ENCODE results near the gene WHRN.

Gene WHRN

DNA sequence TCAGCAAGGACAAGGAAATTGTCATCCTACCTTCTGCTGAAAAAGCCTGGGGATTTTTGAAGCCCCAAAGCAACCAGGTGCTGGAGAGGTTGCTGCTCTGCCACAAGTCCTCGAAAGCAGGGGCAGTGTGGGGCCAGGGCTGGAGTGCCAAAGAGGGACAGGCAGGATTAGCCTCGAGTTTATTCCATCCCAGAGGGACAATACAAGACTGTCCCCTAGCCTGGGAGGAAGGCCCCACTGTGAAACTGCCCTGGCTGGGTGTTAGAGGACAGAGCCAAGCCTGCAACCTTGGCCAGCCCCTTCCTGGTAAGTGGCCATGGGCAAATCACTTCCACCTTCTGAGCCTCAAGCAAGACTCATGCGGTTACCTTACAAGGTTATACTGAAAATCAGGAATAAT, 55.1 kb downstream of the WHRN start:
- no peak for DNase-seq (ENCODE audit: low read depth in 2 of 2)

DNA sequence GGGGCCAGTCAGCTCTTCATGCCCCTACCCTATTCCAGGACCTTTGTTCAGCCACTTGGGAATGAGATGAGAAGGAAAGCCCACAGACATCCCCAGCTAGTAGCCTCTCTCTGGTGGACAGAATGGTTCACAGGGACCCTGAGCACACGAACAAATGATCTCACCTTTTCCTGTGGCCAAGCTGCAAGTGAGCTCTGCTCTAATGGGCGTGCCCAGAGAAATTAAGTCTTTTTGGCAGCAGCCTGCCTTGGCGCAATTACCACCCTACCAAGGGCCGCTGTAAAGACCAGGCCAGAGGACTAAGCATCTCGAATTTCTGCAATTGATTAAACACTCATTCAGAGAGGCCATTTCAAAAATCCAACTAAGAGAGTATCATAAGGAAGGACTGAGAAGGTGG, 56.0 kb downstream of the WHRN start:
- no peak for DNase-seq (ENCODE audit: low read depth in 2 of 2)

DNA sequence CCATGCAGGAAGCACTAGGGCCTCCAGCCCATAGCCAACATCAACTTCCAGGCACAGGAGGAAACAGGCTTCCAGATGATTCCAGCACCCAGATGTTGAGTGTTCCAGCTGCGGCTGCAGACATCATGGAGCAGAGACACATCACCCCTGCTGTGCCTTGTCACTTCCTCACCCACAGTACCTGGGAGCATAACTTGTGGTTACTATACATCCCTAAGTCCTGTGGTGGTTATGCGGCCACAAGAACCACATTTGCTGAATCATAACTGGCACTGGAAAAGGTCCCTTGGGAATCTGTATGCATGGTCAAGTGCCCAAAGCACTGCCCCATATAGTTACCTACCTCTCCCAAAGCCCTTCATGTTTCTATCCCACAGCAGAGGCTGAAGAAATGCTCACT, 56.6 kb downstream of the WHRN start:
- DNase-seq (ENCODE audit: low read depth in 2 of 2) = no peak

- no peak for DNase-seq (ENCODE audit: low read depth in 2 of 2)
Observed at GRCh38 chr9:114446672-114447450, 58.4 kb downstream of the WHRN start.

GRCh38 chr9:114446036-114446435, 59.2 kb downstream of the WHRN start:
- no peak for DNase-seq (ENCODE audit: low read depth in 2 of 2)

GRCh38 chr9:114445616-114446015, 59.7 kb downstream of the WHRN start:
- DNase-seq (ENCODE audit: low read depth in 2 of 2) = no peak

DNA sequence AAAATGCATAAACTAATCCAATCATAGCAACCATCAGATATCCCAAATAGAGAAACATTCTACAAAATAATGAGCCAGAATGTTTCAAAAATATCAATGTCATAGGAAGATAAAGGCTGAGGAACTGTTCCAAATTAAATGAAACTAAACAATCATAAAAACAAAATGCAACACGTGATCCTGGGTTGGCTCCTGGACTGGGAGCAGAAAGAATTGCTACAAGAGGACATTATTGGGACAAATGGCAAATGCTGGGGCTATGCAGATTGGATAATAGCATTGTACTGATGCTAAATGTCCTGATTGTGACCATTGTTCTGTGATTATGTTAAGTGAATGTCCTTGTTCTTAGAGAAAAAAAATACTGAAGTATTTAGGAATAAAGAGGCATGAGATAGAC, 63.3 kb downstream of the WHRN start:
- no peak for DNase-seq (ENCODE audit: low read depth in 2 of 2)

- DNase-seq (ENCODE audit: low read depth in 2 of 2) = no peak
Observed at GRCh38 chr9:114437401-114437893, 67.8 kb downstream of the WHRN start.

- DNase-seq (ENCODE audit: low read depth in 2 of 2) = no peak
Observed at GRCh38 chr9:114434878-114435311, 70.4 kb downstream of the WHRN start.

DNA sequence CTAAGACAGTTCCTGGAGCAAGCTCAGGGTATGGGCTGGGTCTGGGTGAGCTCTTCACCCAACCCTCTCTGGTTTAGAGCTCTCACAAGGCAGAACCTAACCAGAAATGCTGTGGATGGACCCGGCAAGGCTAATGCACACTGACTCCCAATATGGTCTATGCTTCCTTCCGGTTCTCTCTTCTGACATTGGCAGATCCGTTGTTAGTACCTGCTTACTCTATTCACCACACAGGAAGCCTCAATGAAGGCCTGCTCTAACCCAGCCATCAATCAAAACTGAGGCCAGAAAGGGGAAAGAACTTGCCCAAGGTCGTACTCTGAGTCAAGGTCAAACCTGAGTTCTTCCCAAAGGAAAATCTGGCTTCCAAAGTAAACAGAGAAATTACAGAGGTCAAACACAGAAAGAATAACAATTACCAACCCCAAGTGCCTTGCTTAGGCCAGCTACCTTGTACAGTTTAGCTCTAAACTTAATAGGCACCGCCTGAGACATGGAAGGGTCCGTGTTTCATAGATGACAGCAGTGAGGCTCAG, 71.5 kb downstream of the WHRN start:
- DNase-seq (ENCODE audit: low read depth in 2 of 2) = no peak

DNA sequence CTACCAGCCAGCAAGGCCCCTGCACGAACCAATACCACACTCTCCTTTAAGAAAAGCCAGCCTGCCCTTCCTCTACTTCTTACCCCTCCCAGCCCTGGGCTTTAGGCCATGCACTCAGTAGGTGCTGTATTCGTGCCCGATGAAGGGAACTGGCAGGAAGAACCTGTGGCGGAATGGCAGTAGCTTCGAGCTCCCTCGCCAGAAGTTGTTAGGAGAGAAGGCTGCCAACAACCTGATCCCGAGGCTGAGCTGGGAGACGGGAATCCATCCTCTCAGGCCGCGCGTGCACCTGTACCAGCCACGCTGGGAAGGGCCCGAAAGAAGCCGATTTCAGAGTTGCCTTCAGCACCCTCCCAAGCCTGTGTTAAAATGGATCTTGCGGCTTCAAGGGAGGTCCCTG, 72.2 kb downstream of the WHRN start:
- DNase-seq (ENCODE audit: low read depth in 2 of 2) = no peak

DNA sequence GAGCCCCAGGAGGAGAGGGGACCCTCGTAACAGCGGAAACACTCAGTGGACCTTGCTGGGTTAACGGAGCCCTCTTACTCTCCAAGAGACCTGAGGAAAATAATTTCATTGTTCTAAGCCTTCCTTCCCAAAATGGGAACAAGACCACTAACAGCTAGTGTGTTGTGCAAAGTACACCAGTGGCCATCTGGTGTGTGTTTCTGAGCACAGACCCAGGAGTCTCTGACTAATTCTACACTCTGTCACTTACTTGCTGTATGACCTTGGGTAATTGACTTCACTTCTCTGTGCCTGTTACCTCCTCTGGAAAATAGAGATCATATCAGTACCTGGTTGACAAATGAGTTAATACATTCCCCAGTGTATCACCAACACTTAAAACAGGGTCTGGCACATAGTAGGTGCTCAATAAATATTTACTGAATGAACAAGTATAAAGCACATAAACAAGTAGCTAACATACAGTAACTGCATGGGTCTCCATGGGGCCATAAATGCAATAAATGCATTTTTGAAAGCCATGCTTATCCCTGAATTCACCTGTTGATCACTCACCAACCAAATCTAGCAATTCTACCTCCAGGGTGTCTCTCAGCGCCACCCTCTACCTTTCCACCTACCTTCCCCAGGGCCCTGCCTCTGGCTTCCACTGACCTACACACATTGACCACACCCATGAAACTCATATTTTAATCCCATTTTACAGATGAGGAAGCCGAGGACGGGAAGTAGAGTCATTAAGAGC, 72.8 kb downstream of the WHRN start:
- DNase-seq (ENCODE audit: low read depth in 2 of 2) = no peak

DNA sequence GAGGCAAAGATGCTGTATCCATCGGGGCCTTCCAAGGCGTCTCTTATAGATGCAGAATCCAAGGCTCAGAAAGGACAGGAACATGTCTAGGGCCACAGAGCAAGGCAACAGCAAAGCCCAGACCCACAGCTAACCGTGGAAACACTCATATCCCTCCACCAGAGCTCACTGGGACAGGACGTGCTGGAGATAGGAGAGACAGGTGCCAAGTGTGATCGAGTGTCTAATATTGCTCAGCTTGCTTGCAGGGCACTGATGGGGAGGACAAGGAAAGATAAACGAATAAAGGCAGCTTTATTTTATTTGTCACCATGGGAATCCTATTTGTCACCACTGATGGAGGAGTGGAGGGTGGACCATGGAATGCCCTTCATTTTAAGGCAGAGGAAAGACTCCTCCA, 73.5 kb downstream of the WHRN start:
- no peak for DNase-seq (ENCODE audit: low read depth in 2 of 2)

DNA sequence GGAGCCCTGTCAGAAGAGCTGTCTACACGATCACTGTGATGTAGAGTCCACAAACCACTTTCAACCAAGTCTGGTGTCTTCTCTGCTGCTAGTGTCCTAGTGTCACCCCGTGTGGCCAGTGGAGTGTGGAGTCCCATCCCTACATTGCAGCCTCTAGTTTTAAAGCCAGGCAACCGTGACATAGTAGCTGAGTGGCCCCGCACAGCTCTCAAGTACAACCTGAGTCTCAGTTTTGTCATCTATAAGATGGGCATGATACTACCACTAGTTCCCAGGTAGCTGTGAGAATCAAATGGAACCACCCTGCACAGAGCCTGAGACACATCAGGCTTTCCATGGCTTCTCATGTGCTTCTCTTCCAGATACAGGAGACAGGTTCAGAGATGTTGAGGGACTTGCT, 74.3 kb downstream of the WHRN start:
- DNase-seq (ENCODE audit: low read depth in 2 of 2) = no peak

GRCh38 chr9:114430457-114430856, 74.8 kb downstream of the WHRN start:
- no peak for DNase-seq (ENCODE audit: low read depth in 2 of 2)

GRCh38 chr9:114429488-114429887, 75.8 kb downstream of the WHRN start:
- no peak for DNase-seq (ENCODE audit: low read depth in 2 of 2)

- DNase-seq (ENCODE audit: low read depth in 2 of 2) = no peak
Observed at GRCh38 chr9:114428466-114428865, 76.8 kb downstream of the WHRN start.

- no peak for DNase-seq (ENCODE audit: low read depth in 2 of 2)
Observed at GRCh38 chr9:114427644-114428043, 77.6 kb downstream of the WHRN start.

GRCh38 chr9:114426046-114426948, 79.0 kb downstream of the WHRN start:
- DNase-seq (ENCODE audit: low read depth in 2 of 2) = no peak

DNA sequence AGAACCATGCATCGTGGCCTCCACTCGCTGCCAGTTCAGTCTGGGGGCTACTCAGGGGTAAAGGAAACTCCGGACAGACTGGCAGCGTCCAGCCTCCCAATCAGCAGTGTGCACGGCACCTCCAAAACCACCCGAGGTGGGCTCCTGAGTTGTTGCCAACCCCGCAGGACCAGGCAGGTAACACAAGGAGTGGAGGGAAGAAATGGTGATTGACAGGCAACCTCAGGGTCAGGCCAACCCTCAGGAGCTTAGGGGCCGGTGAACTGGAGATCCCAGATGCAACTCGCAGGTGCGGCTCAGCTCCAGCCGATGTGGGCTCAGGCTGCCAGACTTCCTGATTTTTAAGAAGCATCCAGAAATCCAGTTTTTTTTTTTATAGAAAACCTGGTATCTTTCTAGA, 80.1 kb downstream of the WHRN start:
- no peak for DNase-seq (ENCODE audit: low read depth in 2 of 2)

DNA sequence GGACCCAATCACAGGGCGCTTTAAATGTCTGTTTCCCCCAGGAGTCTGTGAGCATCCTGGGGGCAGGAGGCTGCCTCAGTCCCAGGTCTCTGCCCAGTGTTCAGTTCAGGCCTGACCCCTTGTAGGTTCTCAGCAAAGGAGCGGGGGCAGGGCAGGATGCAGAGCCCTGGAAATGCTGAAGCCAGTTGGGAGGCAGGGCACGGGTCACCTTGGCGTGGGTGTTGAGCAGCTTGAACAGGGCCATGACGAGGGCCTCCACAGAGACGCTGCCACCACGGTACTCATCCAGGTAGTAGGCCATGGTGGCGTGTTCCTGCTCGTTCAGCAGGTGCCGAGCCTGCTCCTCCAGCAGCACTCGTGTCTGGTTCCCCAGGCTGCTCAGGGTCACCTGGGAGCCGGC, 81.1 kb downstream of the WHRN start:
- no peak for DNase-seq (ENCODE audit: low read depth in 2 of 2)

GRCh38 chr9:114423181-114423580, 82.1 kb downstream of the WHRN start:
- DNase-seq (ENCODE audit: low read depth in 2 of 2) = no peak

All from stimulated activated CD4-positive, alpha-beta T cell treated with anti-CD3 and anti-CD28 coated beads, Interleukin-1b, Interleukin-23, amount 100 ng/mL, for 1 hour (primary cell).